ENCODE results near the gene MUS81. TPM values are rescaled to one million over a fixed set of nuclear protein-coding genes. Genes with fewer than 3 reads are reported as not detected.

Gene MUS81
- total and polyA plus RNA-seq, 9 of the 15 experiments (the other 6 are each of a cell fraction or from before 2014, with no cell fraction given) = 13.4 to 118 (median 53.7) TPM

DNA sequence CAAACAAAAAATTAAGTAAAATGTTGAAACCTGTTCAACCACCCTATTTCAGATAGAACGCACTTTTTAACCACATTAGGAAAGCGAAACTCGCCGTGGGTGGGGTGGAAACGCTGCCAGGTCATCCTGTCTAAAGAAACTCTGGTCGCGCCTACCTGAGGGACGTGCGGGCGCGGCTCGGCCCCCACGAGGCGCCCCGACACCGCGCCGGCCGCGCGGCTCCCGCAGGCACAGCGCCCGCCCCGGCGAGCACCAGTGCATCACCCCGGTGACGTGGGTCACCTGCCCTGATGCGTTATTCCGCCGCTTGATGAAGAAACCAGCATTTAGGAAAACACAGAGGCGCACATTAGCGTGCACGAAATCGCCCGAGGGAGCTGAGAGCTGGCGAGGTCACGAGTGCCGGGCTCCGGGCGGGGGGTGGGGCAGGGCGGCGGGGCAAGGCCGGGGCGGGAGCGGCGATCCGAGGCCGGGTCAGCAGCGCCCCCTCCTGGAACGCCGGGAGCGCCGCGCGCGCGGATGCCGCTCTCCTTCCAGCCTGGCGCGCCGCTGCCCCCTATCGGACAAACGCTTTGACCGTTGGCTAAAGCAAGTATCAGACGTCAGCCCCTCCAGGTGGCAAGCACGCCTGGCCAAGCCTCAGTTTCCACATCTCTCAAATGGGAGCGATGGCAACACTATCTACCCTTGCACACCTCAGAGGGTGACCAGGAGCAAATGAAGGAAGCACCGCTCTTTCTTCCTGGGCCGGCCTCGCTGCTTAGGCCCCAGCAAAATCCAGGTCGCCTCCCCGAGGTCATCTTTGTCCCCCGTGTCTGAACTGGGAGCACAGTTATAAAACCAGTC lies 42.2 kb upstream of the MUS81 start (continued):
- peak; percentile 36 for TF ChIP-seq ZFX (CRISPR knock-in tag; IDR thresholded peaks at IDR 0.05)
- no peak for TF ChIP-seq TEAD2 (tag; IDR thresholded peaks at IDR 0.05)
- no peak for TF ChIP-seq FOXP4 (CRISPR knock-in tag; IDR thresholded peaks at IDR 0.05; ENCODE audit: borderline replicate concordance)
- peak; percentile 39 for TF ChIP-seq DACH1 (IDR thresholded peaks at IDR 0.05; ENCODE audit: partially characterized antibody)
- no peak for TF ChIP-seq GTF2E2 (tag; IDR thresholded peaks at IDR 0.05)
- no peak for TF ChIP-seq MED1 (CRISPR knock-in tag; IDR thresholded peaks at IDR 0.05; ENCODE audit: borderline replicate concordance)
- TF ChIP-seq ZNF347 (CRISPR knock-in tag; IDR thresholded peaks at IDR 0.05; ENCODE audit: low read depth) = no peak
- peak; percentile 86 for TF ChIP-seq ZBTB33 (CRISPR knock-in tag; IDR thresholded peaks at IDR 0.05)
- no peak for TF ChIP-seq TRIM24 (IDR thresholded peaks at IDR 0.05)
- no peak for TF ChIP-seq ZBTB5 (IDR thresholded peaks at IDR 0.05)
- TF ChIP-seq TAF1 (IDR thresholded peaks at IDR 0.05; ENCODE audit: control insufficient read depth, extremely low read depth, insufficient read depth, low read length, severe bottlenecking) = no peak
- TF ChIP-seq EGR1 (conservative IDR thresholded peaks at IDR 0.05) = no peak
- no peak for TF ChIP-seq CREBBP (IDR thresholded peaks at IDR 0.05; ENCODE audit: low read depth, low read length)
- TF ChIP-seq SMARCE1 (IDR thresholded peaks at IDR 0.05) = no peak
- no peak for TF ChIP-seq TSC22D4 (tag; IDR thresholded peaks at IDR 0.05)
- peak; percentile 94 for TF ChIP-seq SMC3 (conservative IDR thresholded peaks at IDR 0.05; ENCODE audit: insufficient read depth, low read depth, low read length)
- TF ChIP-seq BRF1 (IDR thresholded peaks at IDR 0.05; ENCODE audit: borderline replicate concordance, extremely low read depth, insufficient read length) = no peak
- TF ChIP-seq PYGO2 (tag; IDR thresholded peaks at IDR 0.05) = no peak
- TF ChIP-seq SLC30A9 (CRISPR knock-in tag; IDR thresholded peaks at IDR 0.05) = no peak
- no peak for TF ChIP-seq TRIM25 (IDR thresholded peaks at IDR 0.05; ENCODE audit: borderline replicate concordance)
- no peak for TF ChIP-seq C11orf30 (IDR thresholded peaks at IDR 0.05; ENCODE audit: low read depth)
